Metanephros (tissue), 2 donors: ENCODE measurements around the gene NARS2. TPM values are rescaled to one million over a fixed set of nuclear protein-coding genes. Genes with fewer than 3 reads are reported as not detected.

ENCODE experiments used
- small RNA-seq: library from RNA; depleted of rRNA; stranded (forward); fragments of <200 nt; gene quantifications from one replicate; pipeline ENCODE3, GENCODE V24; 2014; ENCODE audit warnings: low replicate concordance
- total RNA-seq: library from RNA; depleted of rRNA; stranded (reverse); fragments of >200 nt; gene quantifications from one replicate; pipeline ENCODE4 v1.2.3, GENCODE V29; 2014

NARS2 gene
- 26.0 TPM for total RNA-seq

DNA sequence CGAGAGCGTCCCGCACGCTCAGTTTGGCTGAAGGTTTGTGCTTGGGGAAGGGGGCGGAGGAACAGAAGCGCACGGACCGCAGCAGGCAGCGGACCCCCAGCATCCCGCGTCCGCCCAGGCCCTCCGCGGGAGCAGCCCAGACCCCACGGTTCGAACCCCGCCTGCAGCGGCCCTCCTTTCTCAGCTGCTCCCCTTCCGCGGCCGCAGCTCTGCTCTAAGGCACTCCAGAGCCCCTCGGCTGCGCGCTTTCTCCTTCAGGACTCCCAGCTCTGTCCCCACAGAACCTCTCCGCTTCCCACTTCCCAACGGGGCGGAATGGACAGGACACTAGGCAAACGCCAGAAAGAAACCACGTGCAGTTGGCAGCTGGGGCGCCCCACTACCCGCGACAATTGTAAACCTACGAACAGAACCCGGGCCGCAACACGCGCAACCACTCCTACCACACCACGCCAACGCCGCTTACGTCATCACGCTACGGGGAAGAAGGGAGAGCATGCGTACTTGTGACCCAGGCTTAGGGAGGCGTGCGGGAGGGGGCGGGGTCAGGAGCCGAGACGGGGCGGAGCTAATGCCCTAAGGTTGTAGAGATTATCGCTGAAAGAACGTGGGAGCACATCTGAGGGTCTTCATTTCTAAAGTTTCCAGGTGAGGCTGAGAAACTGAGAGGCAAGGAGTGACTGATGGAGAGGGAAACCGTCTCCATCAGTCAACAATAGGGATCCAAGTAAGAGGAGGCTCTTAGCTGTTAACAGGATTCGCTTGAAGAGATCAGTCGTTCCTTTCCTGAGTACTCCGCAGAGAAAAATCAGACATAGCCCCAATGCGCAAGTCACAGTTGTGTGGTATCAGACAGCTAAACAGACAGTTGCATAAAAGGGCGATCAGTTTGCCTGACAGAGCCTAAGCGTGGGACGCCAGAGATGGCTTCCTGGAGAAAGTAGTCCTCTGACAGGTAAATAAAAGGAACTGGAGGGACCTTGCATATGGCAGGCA is at the start of gene NARS2:
Gene NARS2, minus strand, starts transcription at position 479 of the 996 bp plus-strand sequence. Its CDS starts 376 bp downstream, at position 103.

GRCh38 chr11:78417175-78417887 is 157.3 kb downstream of the NARS2 start, which contains the start of gene GAB2:
GAB2 (minus strand) TSS chr11:78417820; CDS start chr11:78417720, 100 bp downstream.

Small RNA genes lying within 50 kb of the gene (small RNA-seq; reads per million reads assigned to genes)
- gene RNU6-311P: not detected

Other genes starting within 250 kb of the NARS2 start
- 12.0 TPM for gene GAB2, start 157.0 kb downstream of the NARS2 start, total RNA-seq